ENCODE results near the gene BLACAT1. TPM values are rescaled to one million over a fixed set of nuclear protein-coding genes. Genes with fewer than 3 reads are reported as not detected.

BLACAT1 gene
- total and polyA plus RNA-seq, 4 donors = 0.35 to 0.74 (median 0.58) TPM

GRCh38 chr1:205448540-205449253 is 7.1 kb downstream of the BLACAT1 start:
- Histone ChIP-seq H3K36me3 (ENCODE audit: control insufficient read depth in 4 of 4, insufficient read depth in 4 of 4, low read length in 4 of 4) (no peaks in the 10 kb centered on the region), H3K9ac (ENCODE audit: insufficient read depth in 1 of 2, low read length in 2 of 2) (peak overlapping the region in 1 of 2 donors; percentile 32), H3K27ac (ENCODE audit: low read depth in 1 of 2, low read length in 1 of 2) (peak overlapping the region in 1 of 2 donors; percentile 58)

GRCh38 chr1:205447457-205448341 is 8.1 kb downstream of the BLACAT1 start:
- Histone ChIP-seq H3K9ac (ENCODE audit: insufficient read depth in 1 of 2, low read length in 2 of 2) (no peak overlapping the region), H3K9me3 (ENCODE audit: control insufficient read depth in 4 of 4, insufficient read depth in 3 of 4, low read length in 3 of 4) (no peaks in the 10 kb centered on the region), H3K27me3 (ENCODE audit: control insufficient read depth in 3 of 3, insufficient read depth in 3 of 3, low read length in 2 of 3) (peaks cover 0 to 6% (median 1%) of the 10 kb centered on the region in 3 donors), H3K4me3 (no peak overlapping the region), H3K27ac (ENCODE audit: low read depth in 1 of 2, low read length in 1 of 2) (no peak overlapping the region), H3K36me3 (ENCODE audit: control insufficient read depth in 4 of 4, insufficient read depth in 4 of 4, low read length in 4 of 4) (no peaks in the 10 kb centered on the region), H3K4me1 (ENCODE audit: control insufficient read depth in 5 of 5, insufficient read depth in 5 of 5, low read length in 5 of 5) (peaks cover 0 to 39% (median 8%) of the 10 kb centered on the region in 5 donors)
- no peak for DNase-seq
- TF ChIP-seq CTCF (IDR thresholded peaks at IDR 0.05; ENCODE audit: control extremely low read depth, extremely low read depth) = no peak
- no peak for ATAC-seq (ENCODE audit: insufficient read depth, low FRiP score)
- 50 to 67% methylated on average over 19 of the region's 19 CpGs for WGBS, 2 donors

More at GRCh38 chr1:205448540-205449253, 7.1 kb downstream of the BLACAT1 start:
- ATAC-seq (ENCODE audit: insufficient read depth, low FRiP score) = no peak
- WGBS, 2 donors = 69 to 89% methylated on average over 4 to 6 of the region's 6 CpGs
- H3K9me3 ChIP-seq (ENCODE audit: control insufficient read depth in 4 of 4, insufficient read depth in 3 of 4, low read length in 3 of 4) = no peaks in the 10 kb centered on the region
- peak overlapping the region; percentile 4 for H3K4me3 ChIP-seq
- TF ChIP-seq CTCF (IDR thresholded peaks at IDR 0.05; ENCODE audit: control extremely low read depth, extremely low read depth) = no peak
- H3K27me3 ChIP-seq (ENCODE audit: control insufficient read depth in 3 of 3, insufficient read depth in 3 of 3, low read length in 2 of 3) = peaks cover 0 to 13% (median 10%) of the 10 kb centered on the region in 3 donors
- DNase-seq = no peak
- H3K4me1 ChIP-seq (ENCODE audit: control insufficient read depth in 5 of 5, insufficient read depth in 5 of 5, low read length in 5 of 5) = peaks cover 0 to 39% (median 8%) of the 10 kb centered on the region in 5 donors

- Histone ChIP-seq H3K36me3 (ENCODE audit: control insufficient read depth in 4 of 4, insufficient read depth in 4 of 4, low read length in 4 of 4) (no peaks in the 10 kb centered on the region), H3K27me3 (ENCODE audit: control insufficient read depth in 3 of 3, insufficient read depth in 3 of 3, low read length in 2 of 3) (no peaks in the 10 kb centered on the region), H3K9ac (ENCODE audit: insufficient read depth in 1 of 2, low read length in 2 of 2) (no peak overlapping the region), H3K9me3 (ENCODE audit: control insufficient read depth in 4 of 4, insufficient read depth in 3 of 4, low read length in 3 of 4) (no peaks in the 10 kb centered on the region), H3K4me1 (ENCODE audit: control insufficient read depth in 5 of 5, insufficient read depth in 5 of 5, low read length in 5 of 5) (peaks cover 0 to 39% (median 13%) of the 10 kb centered on the region in 5 donors), H3K27ac (ENCODE audit: low read depth in 1 of 2, low read length in 1 of 2) (no peak overlapping the region), H3K4me3 (no peak overlapping the region)
- no peak for ATAC-seq (ENCODE audit: insufficient read depth, low FRiP score)
- DNase-seq = no peak
- TF ChIP-seq CTCF (IDR thresholded peaks at IDR 0.05; ENCODE audit: control extremely low read depth, extremely low read depth) = no peak
- WGBS, 2 donors = 57 to 73% methylated on average over 8 to 9 of the region's 9 CpGs
These were observed 9.0 kb downstream of the BLACAT1 start for GRCh38 chr1:205446828-205447227.

Data from lung (tissue), 12 donors.